ENCODE data around the gene TEX264. TPM values are rescaled to one million over a fixed set of nuclear protein-coding genes. Genes with fewer than 3 reads are reported as not detected.

TEX264 gene
- total and polyA plus RNA-seq, 2 experiments from 2014 or later = 10.0 to 13.3 TPM

DNA sequence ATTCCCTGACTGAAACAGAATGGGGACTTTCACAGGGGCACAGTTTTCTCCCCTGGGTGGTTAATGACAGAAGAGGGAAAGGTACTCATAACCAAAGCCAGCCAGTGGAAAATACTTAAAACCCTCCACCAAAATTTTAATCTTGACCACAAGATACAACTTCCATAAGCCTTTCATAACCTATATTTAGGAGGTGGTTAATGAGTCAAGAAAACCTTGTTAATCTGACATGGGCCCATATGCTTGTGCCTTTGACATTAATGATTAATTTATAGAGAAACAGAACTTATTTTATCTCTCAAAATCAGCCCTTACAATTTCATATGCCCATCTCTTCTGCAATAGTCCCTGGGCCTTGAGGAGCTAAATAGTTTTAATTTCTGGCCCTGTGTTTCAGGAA is 76.8 kb downstream of the TEX264 start (continued):
- TF ChIP-seq, protein P1, sequence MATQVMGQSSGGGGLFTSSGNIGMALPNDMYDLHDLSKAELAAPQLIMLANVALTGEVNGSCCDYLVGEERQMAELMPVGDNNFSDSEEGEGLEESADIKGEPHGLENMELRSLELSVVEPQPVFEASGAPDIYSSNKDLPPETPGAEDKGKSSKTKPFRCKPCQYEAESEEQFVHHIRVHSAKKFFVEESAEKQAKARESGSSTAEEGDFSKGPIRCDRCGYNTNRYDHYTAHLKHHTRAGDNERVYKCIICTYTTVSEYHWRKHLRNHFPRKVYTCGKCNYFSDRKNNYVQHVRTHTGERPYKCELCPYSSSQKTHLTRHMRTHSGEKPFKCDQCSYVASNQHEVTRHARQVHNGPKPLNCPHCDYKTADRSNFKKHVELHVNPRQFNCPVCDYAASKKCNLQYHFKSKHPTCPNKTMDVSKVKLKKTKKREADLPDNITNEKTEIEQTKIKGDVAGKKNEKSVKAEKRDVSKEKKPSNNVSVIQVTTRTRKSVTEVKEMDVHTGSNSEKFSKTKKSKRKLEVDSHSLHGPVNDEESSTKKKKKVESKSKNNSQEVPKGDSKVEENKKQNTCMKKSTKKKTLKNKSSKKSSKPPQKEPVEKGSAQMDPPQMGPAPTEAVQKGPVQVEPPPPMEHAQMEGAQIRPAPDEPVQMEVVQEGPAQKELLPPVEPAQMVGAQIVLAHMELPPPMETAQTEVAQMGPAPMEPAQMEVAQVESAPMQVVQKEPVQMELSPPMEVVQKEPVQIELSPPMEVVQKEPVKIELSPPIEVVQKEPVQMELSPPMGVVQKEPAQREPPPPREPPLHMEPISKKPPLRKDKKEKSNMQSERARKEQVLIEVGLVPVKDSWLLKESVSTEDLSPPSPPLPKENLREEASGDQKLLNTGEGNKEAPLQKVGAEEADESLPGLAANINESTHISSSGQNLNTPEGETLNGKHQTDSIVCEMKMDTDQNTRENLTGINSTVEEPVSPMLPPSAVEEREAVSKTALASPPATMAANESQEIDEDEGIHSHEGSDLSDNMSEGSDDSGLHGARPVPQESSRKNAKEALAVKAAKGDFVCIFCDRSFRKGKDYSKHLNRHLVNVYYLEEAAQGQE (IDR thresholded peaks at IDR 0.05; ENCODE audit: unreplicated experiment) = no peak
- TF ChIP-seq, protein P2, sequence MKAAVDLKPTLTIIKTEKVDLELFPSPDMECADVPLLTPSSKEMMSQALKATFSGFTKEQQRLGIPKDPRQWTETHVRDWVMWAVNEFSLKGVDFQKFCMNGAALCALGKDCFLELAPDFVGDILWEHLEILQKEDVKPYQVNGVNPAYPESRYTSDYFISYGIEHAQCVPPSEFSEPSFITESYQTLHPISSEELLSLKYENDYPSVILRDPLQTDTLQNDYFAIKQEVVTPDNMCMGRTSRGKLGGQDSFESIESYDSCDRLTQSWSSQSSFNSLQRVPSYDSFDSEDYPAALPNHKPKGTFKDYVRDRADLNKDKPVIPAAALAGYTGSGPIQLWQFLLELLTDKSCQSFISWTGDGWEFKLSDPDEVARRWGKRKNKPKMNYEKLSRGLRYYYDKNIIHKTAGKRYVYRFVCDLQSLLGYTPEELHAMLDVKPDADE (IDR thresholded peaks at IDR 0.05) = no peak
- TF ChIP-seq NANOG (IDR thresholded peaks at IDR 0.05; ENCODE audit: borderline replicate concordance) (no peak), ZNF114 (CRISPR knock-in tag; IDR thresholded peaks at IDR 0.05) (no peak), STAT1 (IDR thresholded peaks at IDR 0.05; ENCODE audit: unreplicated experiment) (no peak), EZH2 (IDR thresholded peaks at IDR 0.05; ENCODE audit: low read depth, unreplicated experiment) (no peak)

DNA sequence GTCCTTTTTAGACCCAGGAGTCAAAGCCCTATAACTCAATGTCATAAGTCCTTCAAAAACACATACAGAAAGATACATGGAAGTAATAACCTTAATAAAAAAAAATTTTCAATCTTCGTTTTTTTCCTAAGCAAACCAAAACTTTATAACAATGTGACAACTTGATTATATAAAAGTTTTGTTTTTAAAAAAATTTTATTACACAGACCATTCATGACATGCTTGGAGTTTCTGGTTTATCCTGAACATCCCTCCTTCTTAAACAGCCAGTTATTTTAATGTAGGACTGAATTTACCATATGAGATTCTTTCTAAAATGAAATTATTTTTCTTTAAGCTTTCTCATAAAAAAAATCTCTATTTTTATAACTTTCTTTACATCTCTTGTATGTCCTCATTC is 77.3 kb downstream of the TEX264 start:
- Histone ChIP-seq H4K20me1 (replicated peaks; ENCODE audit: insufficient read depth) (no peaks in the 10 kb centered on the region), H3K79me2 (replicated peaks; ENCODE audit: insufficient read depth) (no peaks in the 10 kb centered on the region), H3K4me2 (no peak overlapping the region), H3K27ac (ENCODE audit: low read depth) (no peak overlapping the region), H3K27me3 (ENCODE audit: insufficient read depth) (no peaks in the 10 kb centered on the region), H3K4me3 (no peak overlapping the region), H3K4me1 (ENCODE audit: insufficient read depth) (peaks cover 16% of the 10 kb centered on the region; the same call in 1 of the 2 replicates), H3K36me3 (ENCODE audit: insufficient read depth) (0 out of 2 replicates have a peak, but pooled peaks cover 3% of the 10 kb centered on the region), H2AFZ (no peak overlapping the region), H3F3A (replicated peaks; ENCODE audit: low read depth) (no peaks in the 10 kb centered on the region), H3K9me2 (ENCODE audit: insufficient read depth) (no peaks in the 10 kb centered on the region)
- Mint-ChIP-seq H3K36me3 (ENCODE audit: low read depth) (peaks cover 13% of the 10 kb centered on the region), H3K4me3 (no peak overlapping the region), H3K27me3 (ENCODE audit: insufficient read depth, low read depth, poor library complexity) (no peaks in the 10 kb centered on the region), H3K4me1 (peaks cover 12% of the 10 kb centered on the region), H3K9me3 (peaks cover 42% of the 10 kb centered on the region), H3K27ac (no peak overlapping the region)
- peak; percentile 17 for DNase-seq (ENCODE audit: low spot score)
- ATAC-seq = no peak
- no peak for TF ChIP-seq CREB1 (CRISPR knock-in tag; IDR thresholded peaks at IDR 0.05; ENCODE audit: low read depth)
- TF ChIP-seq EZH2phosphoT487 (IDR thresholded peaks at IDR 0.05; ENCODE audit: unreplicated experiment) = no peak
- no peak for TF ChIP-seq POLR2AphosphoS5 (IDR thresholded peaks at IDR 0.05; ENCODE audit: low read depth)
- no peak for TF ChIP-seq NANOG (IDR thresholded peaks at IDR 0.05; ENCODE audit: borderline replicate concordance)
- TF ChIP-seq ZNF114 (CRISPR knock-in tag; IDR thresholded peaks at IDR 0.05) = no peak
- TF ChIP-seq STAT1 (IDR thresholded peaks at IDR 0.05; ENCODE audit: unreplicated experiment) = no peak
- TF ChIP-seq, protein P1 (IDR thresholded peaks at IDR 0.05; ENCODE audit: unreplicated experiment) = no peak

Measured in GM23338 (cell line).